Cortex of kidney (tissue), 1 donor: Measurements from ENCODE around the gene ERFL.

Source experiments
- DNase-seq: peaks from one replicate; lab custom pipeline; 2025; lab: John Stamatoyannopoulos, UW

The ERFL gene

GRCh38 chr19:41928221-41928683 lies at the start of gene ERFL:
Gene ERFL, minus strand, starts transcription at chr19:41928449. Its CDS starts 15,530 bp downstream, at chr19:41912919.
- no peak for DNase-seq

- no peak for DNase-seq
Measured at GRCh38 chr19:41977916-41978315, 49.7 kb upstream of the ERFL start.

- DNase-seq, result no peak
Measured at GRCh38 chr19:41974652-41975051, 46.4 kb upstream of the ERFL start.

GRCh38 chr19:41971363-41971762 lies 43.1 kb upstream of the ERFL start:
- DNase-seq, result no peak

GRCh38 chr19:41969772-41970458 lies 41.7 kb upstream of the ERFL start:
- no peak for DNase-seq

- DNase-seq, result no peak
Measured at GRCh38 chr19:41968751-41969595, 40.7 kb upstream of the ERFL start.

GRCh38 chr19:41967054-41967783 lies 39.0 kb upstream of the ERFL start:
- DNase-seq, result no peak

GRCh38 chr19:41965106-41965505 lies 36.9 kb upstream of the ERFL start:
- DNase-seq, result no peak

GRCh38 chr19:41960973-41961372 lies 32.7 kb upstream of the ERFL start:
- no peak for DNase-seq

- DNase-seq, result peak; percentile 48
Measured at GRCh38 chr19:41959056-41960053, 31.1 kb upstream of the ERFL start, which contains the start of gene RABAC1. Gene RABAC1, minus strand, starts transcription at chr19:41959321. Its CDS starts 29 bp downstream, at chr19:41959292.

- no peak for DNase-seq
Measured at GRCh38 chr19:41958367-41959055, 30.3 kb upstream of the ERFL start.

GRCh38 chr19:41957838-41958366 lies 29.7 kb upstream of the ERFL start:
- DNase-seq, result no peak

- no peak for DNase-seq
Measured at GRCh38 chr19:41957161-41957837, 29.1 kb upstream of the ERFL start.

- DNase-seq, result no peak
Measured at GRCh38 chr19:41956621-41957020, 28.4 kb upstream of the ERFL start.

- no peak for DNase-seq
Measured at GRCh38 chr19:41955521-41955920, 27.3 kb upstream of the ERFL start.

GRCh38 chr19:41951686-41952172 lies 23.5 kb upstream of the ERFL start:
- no peak for DNase-seq

GRCh38 chr19:41947091-41947490 lies 18.8 kb upstream of the ERFL start:
- no peak for DNase-seq

GRCh38 chr19:41945135-41945766 lies 17.0 kb upstream of the ERFL start:
- no peak for DNase-seq

GRCh38 chr19:41944336-41944735 lies 16.1 kb upstream of the ERFL start:
- no peak for DNase-seq
